ENCODE results near the gene METAP1D.
"Not testable (repeated sequence)": the region's sequence is repeated elsewhere in the genome, so short reads cannot be mapped to it uniquely, and the experiment has no call there.

METAP1D gene

DNA sequence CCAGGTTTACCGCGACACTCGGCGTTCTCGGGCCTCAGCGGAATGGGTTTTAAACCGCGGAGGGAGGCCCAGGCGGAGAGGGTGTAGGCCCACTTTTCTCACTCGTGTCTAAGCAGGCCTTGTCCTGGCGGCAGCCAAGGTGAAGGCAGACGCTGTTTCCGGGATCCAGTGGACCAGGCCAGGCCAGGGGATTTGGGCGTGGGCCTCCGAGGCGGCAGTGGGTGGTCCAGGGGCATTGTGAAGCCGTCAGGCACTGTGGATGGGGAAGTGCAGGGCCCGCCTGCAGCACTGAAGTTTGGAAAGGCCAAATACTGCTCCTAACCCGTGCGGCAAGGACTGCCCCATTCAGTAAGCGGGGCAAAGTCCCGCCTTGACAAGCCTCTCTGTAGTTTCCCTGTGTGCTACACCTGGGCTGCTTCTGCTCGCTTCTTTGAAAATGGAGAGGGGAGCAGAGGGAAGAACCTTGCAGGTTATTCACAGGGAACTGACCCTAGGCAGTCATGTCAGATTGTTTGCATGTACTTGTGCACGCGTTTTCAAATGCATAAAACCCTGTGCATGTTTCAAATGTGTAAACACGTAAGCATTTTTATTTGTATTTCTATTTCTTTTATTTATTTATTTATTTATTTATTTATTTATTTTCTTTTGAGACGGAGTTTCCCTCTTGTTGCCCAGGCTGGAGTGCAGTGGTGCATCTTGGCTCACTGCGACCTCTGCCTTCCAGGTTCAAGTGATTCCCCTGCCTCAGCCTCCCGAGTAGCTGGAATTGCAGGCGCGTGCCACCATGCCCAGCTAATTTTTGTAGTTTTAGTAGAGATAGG lies 110.4 kb downstream of the METAP1D start:
- no peak overlapping the region for H3K4me3 ChIP-seq (ENCODE audit: low read depth, low read length)
- DNase-seq (ENCODE audit: low read depth): no peak

DNA sequence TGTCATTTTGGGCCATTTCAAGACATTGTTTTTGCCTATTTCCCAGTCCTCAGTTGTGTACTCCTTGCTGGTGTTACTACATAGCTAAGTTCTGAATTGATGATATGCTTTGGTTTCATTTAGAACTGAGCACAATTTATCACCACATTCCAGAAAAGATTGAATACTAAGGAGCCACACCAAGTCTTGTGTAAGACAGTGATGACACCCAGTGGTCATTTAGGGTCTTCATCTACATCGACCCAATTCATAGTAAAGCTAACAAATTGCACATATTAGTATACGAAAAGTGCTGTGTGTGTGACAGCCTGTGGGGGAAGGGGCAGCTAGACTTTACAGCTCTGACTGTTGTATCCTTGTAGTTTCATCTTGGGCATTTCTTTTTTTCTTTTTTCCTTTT lies 113.9 kb downstream of the METAP1D start:
- DNase-seq (ENCODE audit: low read depth): no peak
- H3K4me3 ChIP-seq (ENCODE audit: low read depth, low read length): no peak overlapping the region

DNA sequence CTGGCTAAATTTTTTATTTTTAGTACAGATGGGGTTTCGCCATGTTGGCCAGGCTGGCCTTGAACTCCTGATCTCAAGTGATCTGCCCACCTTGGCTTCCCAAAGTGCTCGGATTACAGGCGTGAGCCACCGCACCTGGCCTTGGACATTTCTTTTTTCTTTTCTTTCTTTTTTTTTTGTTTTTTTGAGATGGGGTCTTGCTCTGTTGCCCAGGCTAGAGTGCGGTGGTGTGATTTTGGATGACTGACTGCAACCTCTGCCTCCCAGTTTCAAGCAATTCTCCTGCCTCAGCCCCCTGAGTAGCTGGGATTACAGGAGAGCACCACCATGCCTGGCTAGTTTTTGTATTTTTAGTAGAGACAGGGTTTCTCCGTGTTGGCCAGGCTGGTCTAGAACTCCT lies 114.4 kb downstream of the METAP1D start:
- H3K4me3 ChIP-seq (ENCODE audit: low read depth, low read length); DNase-seq (ENCODE audit: low read depth): not testable (repeated sequence)

DNA sequence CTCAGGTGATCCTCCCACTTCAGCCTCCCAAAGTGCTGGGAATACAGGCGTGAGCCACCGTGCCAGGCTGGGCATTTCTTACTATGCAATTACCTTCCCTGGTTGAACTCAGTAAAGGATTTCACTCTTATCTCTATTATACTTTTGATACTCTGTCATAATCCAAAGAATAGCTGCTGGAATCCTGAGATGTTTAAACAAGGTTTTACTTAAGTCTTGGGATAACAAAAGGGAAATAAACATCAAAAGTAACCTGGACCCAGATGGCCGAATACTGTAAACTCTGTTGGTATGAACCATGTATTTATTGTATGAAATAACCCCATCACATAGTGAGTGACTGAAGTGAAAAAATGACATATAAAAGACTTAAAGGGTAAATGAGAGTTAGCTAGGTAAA lies 114.8 kb downstream of the METAP1D start:
- no peak for DNase-seq (ENCODE audit: low read depth)
- no peak overlapping the region for H3K4me3 ChIP-seq (ENCODE audit: low read depth, low read length)

DNA sequence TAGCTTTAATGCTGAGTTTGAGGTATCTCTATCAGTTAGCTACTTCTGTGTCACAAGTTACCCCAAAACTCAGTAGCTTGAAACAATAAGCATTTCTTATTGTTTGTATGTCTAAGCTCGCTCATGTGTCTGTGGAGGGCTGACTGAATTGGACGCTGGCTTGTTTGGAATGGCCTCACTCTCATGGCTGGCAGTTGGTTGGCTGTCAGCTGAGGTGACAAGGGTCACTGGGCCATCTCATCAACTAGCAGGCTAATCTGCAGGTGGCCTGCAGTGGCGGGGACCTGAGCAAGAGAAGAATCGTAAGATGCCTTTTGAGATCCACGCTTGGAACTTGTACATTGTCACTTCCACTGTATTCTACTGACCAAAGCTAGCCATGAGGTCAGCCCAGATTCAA lies 116.4 kb downstream of the METAP1D start:
- no peak for DNase-seq (ENCODE audit: low read depth)
- no peak overlapping the region for H3K4me3 ChIP-seq (ENCODE audit: low read depth, low read length)

DNA sequence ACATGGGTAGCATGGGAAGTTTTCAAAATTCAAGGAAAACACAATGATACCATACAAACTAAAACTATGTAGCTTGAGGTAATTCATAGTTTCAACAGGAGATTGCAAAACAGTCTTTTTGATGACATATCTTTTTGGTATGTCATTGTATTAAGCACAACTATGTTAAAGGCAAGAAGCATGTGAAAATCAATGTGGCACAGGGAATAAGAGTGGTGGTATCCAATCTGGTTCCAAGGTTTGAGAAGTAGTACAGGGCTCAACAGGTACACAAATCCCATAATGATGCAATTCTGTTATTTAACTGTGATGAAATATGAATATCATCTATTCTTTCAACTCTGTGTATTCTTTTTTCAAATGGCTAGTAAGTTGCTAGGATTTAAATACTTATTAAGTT lies 119.3 kb downstream of the METAP1D start:
- no peak for DNase-seq (ENCODE audit: low read depth)

DNA sequence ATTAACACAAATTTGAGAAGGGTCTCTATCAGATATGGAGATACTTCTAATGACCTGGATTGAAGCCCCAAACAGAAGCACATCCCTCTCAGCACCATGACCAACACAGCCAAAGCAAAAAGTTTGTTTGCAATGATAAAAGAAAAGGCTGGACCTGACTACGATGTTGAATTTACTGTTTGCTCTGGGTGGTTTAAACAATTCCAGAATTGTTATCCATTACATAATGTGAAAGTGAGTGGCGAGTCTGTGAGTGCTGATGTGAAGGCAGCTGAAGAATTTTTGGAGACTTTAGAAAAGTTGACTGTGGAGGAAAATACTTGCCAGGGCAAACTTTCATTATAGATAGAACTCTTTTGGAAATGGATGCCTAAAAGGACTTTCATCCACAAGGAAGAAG lies 120.4 kb downstream of the METAP1D start:
- no peak overlapping the region for H3K4me3 ChIP-seq (ENCODE audit: low read depth, low read length)
- no peak for DNase-seq (ENCODE audit: low read depth)

More for the DNA sequence above, 119.3 kb downstream of the METAP1D start:
- H3K4me3 ChIP-seq (ENCODE audit: low read depth, low read length): no peak overlapping the region

DNA sequence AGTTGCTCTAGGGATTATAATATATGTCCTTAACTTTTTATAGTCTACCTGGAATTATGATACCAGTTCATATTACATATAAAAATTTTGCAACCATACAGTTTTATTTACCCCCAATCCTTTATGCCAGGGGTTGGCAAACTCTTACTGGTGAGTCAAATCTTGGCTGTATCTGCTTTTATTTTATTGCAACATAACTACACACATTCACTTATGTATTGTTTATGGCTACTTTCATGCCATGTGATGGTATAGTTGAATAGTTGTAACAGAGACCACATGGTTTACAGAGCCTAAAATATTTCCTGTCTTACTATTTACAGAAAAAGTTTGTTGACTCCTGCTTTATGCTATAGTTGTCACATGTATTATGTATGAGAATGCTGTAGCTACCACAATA lies 128.7 kb downstream of the METAP1D start:
- no peak for DNase-seq (ENCODE audit: low read depth)
- no peak overlapping the region for H3K4me3 ChIP-seq (ENCODE audit: low read depth, low read length)

DNA sequence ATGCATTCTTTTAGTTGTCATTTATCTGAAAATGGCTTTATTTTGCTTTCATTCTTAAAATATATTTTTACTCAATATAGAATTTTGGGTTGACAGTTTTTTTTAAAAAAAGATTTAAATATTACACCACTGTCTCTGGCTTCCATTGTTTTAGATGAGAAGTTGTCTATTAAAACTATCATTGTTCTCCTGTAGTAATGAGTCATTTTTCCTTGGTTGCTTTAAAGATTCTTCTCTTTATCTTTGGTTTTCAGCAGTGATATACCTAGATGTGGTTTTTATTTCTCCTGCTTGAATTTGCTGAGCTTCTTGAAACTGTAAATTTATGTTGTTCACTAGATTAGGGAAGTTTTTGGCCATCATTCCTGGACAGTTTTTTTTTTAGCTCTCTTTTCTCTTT lies 129.7 kb downstream of the METAP1D start:
- DNase-seq (ENCODE audit: low read depth): no peak

More for the DNA sequence above, 129.7 kb downstream of the METAP1D start:
- no peak overlapping the region for H3K4me3 ChIP-seq (ENCODE audit: low read depth, low read length)

All from skeletal muscle cell (primary cell).